Cerebellar nuclear complex (tissue), 1 donor: ENCODE measurements around the gene CCDC59.

Experiments used
- DNase-seq, 2 experiments: peaks; one replicate each; lab custom pipeline; 2025; lab: John Stamatoyannopoulos, UW

CCDC59 gene

DNA sequence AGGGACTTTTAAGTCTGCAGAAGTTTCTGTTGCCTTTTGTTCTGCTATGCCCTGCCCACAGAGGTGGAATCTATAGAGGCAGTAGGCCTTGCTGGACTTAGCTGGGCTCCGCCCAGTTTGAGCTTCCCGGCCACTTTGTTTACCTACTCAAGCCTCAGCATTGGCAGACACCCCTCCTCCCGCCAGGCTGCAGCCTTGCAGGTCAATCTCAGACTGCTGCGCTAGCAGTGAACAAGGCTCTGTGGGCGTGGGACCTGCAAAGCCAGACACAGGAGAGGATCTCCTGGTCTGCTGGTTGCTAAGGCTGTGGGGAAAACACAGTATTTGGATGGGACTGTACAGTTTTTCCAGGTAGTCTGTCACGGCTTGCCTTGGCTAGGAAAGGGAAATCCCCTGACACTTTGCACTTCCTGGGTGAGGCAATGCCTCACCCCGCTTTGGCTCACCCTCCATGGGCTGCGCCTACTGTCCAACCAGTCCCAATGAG, 43.7 kb downstream of the CCDC59 start:
- DNase-seq = no peak
